ENCODE data around the gene PDE9A. TPM values are rescaled to one million over a fixed set of nuclear protein-coding genes. Genes with fewer than 3 reads are reported as not detected.

The PDE9A gene
- total RNA-seq, 4 donors from 2014 or later = 26.7 to 30.6 (median 28.7) TPM

- no peaks in the 10 kb centered on the region for H3K27me3 ChIP-seq
- peaks cover 0 to 12% (median 0%) of the 10 kb centered on the region in 4 donors for H3K9me3 ChIP-seq
- TF ChIP-seq CTCF (IDR thresholded peaks at IDR 0.05) = no peak
- no peak for TF ChIP-seq POLR2A (IDR thresholded peaks at IDR 0.05)
- no peak for TF ChIP-seq EP300 (IDR thresholded peaks at IDR 0.05)
- DNase-seq (ENCODE audit: low spot score in 2 of 2) = no peak
- peaks cover 0 to 21% (median 6%) of the 10 kb centered on the region in 4 donors for H3K4me1 ChIP-seq
- no peak overlapping the region for H3K4me3 ChIP-seq
- 90 to 93% methylated on average over 6 of the region's 6 CpGs for WGBS, 2 donors
- H3K36me3 ChIP-seq = peaks cover 0 to 69% (median 0%) of the 10 kb centered on the region in 3 donors
- H3K27ac ChIP-seq = no peak overlapping the region
Measured at GRCh38 chr21:42699196-42699595, 45.8 kb downstream of the PDE9A start.

- Histone ChIP-seq H3K9me3 (peaks cover 0 to 12% (median 0%) of the 10 kb centered on the region in 4 donors), H3K27ac (no peak overlapping the region), H3K36me3 (peaks cover 0 to 78% (median 0%) of the 10 kb centered on the region in 3 donors), H3K4me3 (no peak overlapping the region), H3K4me1 (no peaks in the 10 kb centered on the region), H3K27me3 (no peaks in the 10 kb centered on the region)
- WGBS, 2 donors = 93 to 95% methylated on average over 7 of the region's 7 CpGs
- TF ChIP-seq EP300 (IDR thresholded peaks at IDR 0.05) = no peak
- TF ChIP-seq CTCF (IDR thresholded peaks at IDR 0.05) = no peak
- no peak for TF ChIP-seq POLR2A (IDR thresholded peaks at IDR 0.05)
- no peak for DNase-seq (ENCODE audit: low spot score in 2 of 2)
Measured at GRCh38 chr21:42701706-42702456, 48.5 kb downstream of the PDE9A start.

- WGBS, 2 donors = 91 to 94% methylated on average over 9 of the region's 9 CpGs
- Histone ChIP-seq H3K27me3 (no peaks in the 10 kb centered on the region), H3K4me1 (no peaks in the 10 kb centered on the region), H3K4me3 (no peak overlapping the region), H3K36me3 (peaks cover 0 to 72% (median 0%) of the 10 kb centered on the region in 3 donors), H3K9me3 (peaks cover 0 to 12% (median 0%) of the 10 kb centered on the region in 4 donors), H3K27ac (no peak overlapping the region)
- DNase-seq (ENCODE audit: low spot score in 2 of 2) = no peak
- TF ChIP-seq POLR2A (IDR thresholded peaks at IDR 0.05) = no peak
Measured at GRCh38 chr21:42702720-42703119, 49.3 kb downstream of the PDE9A start.

- WGBS, 2 donors = 89% methylated on average over 24 of the region's 24 CpGs
- DNase-seq (ENCODE audit: low spot score in 2 of 2) = no peak
- H3K4me3 ChIP-seq = no peak overlapping the region
- peaks cover 0 to 66% (median 0%) of the 10 kb centered on the region in 3 donors for H3K36me3 ChIP-seq
- H3K27ac ChIP-seq = no peak overlapping the region
- no peak for TF ChIP-seq CTCF (IDR thresholded peaks at IDR 0.05)
- no peak for TF ChIP-seq EP300 (IDR thresholded peaks at IDR 0.05)
- no peak for TF ChIP-seq POLR2A (IDR thresholded peaks at IDR 0.05)
- no peaks in the 10 kb centered on the region for H3K27me3 ChIP-seq
- H3K9me3 ChIP-seq = peaks cover 0 to 12% (median 0%) of the 10 kb centered on the region in 4 donors
- no peaks in the 10 kb centered on the region for H3K4me1 ChIP-seq
Measured at GRCh38 chr21:42703136-42703908, 49.9 kb downstream of the PDE9A start.

GRCh38 chr21:42703965-42704364 is 50.5 kb downstream of the PDE9A start:
- H3K27me3 ChIP-seq = no peaks in the 10 kb centered on the region
- TF ChIP-seq CTCF (IDR thresholded peaks at IDR 0.05) (no peak), EP300 (IDR thresholded peaks at IDR 0.05) (no peak), POLR2A (IDR thresholded peaks at IDR 0.05) (no peak)
- H3K4me3 ChIP-seq = no peak overlapping the region
- WGBS, 2 donors = 84 to 91% methylated on average over 18 of the region's 18 CpGs
- no peak for DNase-seq (ENCODE audit: low spot score in 2 of 2)
- H3K27ac ChIP-seq = no peak overlapping the region
- no peaks in the 10 kb centered on the region for H3K4me1 ChIP-seq
- H3K9me3 ChIP-seq = peaks cover 0 to 12% (median 0%) of the 10 kb centered on the region in 4 donors
- H3K36me3 ChIP-seq = peaks cover 0 to 61% (median 0%) of the 10 kb centered on the region in 3 donors
